Ovary (tissue), 9 donors: ENCODE measurements around the gene FKBP4. TPM values are rescaled to one million over a fixed set of nuclear protein-coding genes. Genes with fewer than 3 reads are reported as not detected.

Experiments
- DNase-seq, 5 donors: peaks; one replicate each; pipeline ENCODE4 v3.0.0-alpha.2; 2019 to 2020
- H3K27ac ChIP-seq, 2 donors: fragments of 200-600 bp; one replicate each; pipeline versions ENCODE4 v1.5.1 to v1.8.0; 2019 to 2022
- H3K27me3 ChIP-seq: fragments of 200-600 bp; one replicate; pipeline ENCODE4 v1.8.0; 2022
- H3K36me3 ChIP-seq: fragments of 200-600 bp; sonication (generic); one replicate; pipeline ENCODE4 v1.5.1; 2019
- H3K4me1 ChIP-seq: one replicate; pipeline ENCODE4 v1.8.1; 2013; ENCODE audit warnings: mild to moderate bottlenecking, moderate library complexity; ENCODE audit not compliant: insufficient read depth
- H3K4me3 ChIP-seq: fragments of 200-600 bp; sonication (generic); one replicate; pipeline ENCODE4 v1.5.1; 2017
- H3K9me3 ChIP-seq, 2 donors: fragments of 200-600 bp in 1 of 2; sonication (generic) in 1 of 2; one replicate each; pipeline versions ENCODE4 v1.5.1 to v1.8.1; 2013 to 2019; ENCODE audit warnings: mild to moderate bottlenecking in 1 of 2, moderate library complexity in 1 of 2
- CTCF ChIP-seq, 3 donors: fragments of 450-650 bp in 2 of 3; fragments of 200-600 bp in 1 of 3; IDR thresholded peaks; one replicate each; pipeline versions ENCODE4 v1.5.1 to v1.8.0; 2016 to 2022; ENCODE audit warnings: antibody characterized with exemption in 3 of 3, mild to moderate bottlenecking in 1 of 3
- EP300 ChIP-seq: sonication (generic); formaldehyde crosslinking; IDR thresholded peaks from one replicate; pipeline ENCODE4 v1.6.1; 2017; ENCODE audit warnings: antibody characterized with exemption
- POLR2A ChIP-seq: fragments of 450-650 bp; IDR thresholded peaks from one replicate; pipeline ENCODE4 v1.6.1; 2017; ENCODE audit warnings: antibody characterized with exemption, mild to moderate bottlenecking, moderate library complexity
- WGBS, 3 donors: extraction: QIAGEN DNeasy Blood & Tissue Kit in 1 of 3; methylation state at CpG; one replicate each; pipeline versions ENCODE4 v1.1.5 to v1.1.7; 2013 to 2017; 5-methylcytosine and 5-hydroxymethylcytosine counted together
- intact Hi-C, 4 donors: fragments of 100-400 bp; cut with DNase I; formaldehyde crosslinking; loops; one replicate each; pipeline versions ENCODE4 v1.11.0 to v1.15.1; 2022 to 2023
- polyA plus RNA-seq, 2 donors: library from polyadenylated mRNA; stranded (reverse); fragments of 200-250 nt in 1 of 2; fragments of 350-450 nt in 1 of 2; fragmentation: Illumina TruSeq in 1 of 2; extraction: RNeasy Lipid Tissue Mini Kit (QIAGEN cat#74804) in 1 of 2; gene quantifications; one replicate each; pipeline ENCODE4 v1.2.3, GENCODE V29; 2013 to 2014
- total RNA-seq, 7 donors: library from RNA; depleted of rRNA in 2 of 7; stranded (reverse); fragments of >200 nt in 2 of 7; fragmentation: NEBNext Ultra II Directional in 3 of 7; extraction: Animal tissue kit (Norgen Biotek cat#: 25700) in 3 of 7; gene quantifications; one replicate each; pipeline versions ENCODE4 v1.1.0 to v1.2.4, GENCODE V29; 2016 to 2023
- donor health status: DM: no; HTN: no; CAD: no; lungs with moderate emphysema.
- donor health status: DM: no; HTN: no; CAD: no.
- donor health status: Bipolar disorder and iron deficiency.
- donor health status: DM: yes; HTN: yes; CAD: no.
- donor health status: DM: no; HTN: no; CAD: no.
- donor health status: DM: yes; HTN: yes; CAD: no.

Gene FKBP4
- total and polyA plus RNA-seq, 9 donors: 25.1 to 109 (median 57.5) TPM

GRCh38 chr12:2829275-2829674 is 34.5 kb downstream of the FKBP4 start:
- no peaks in the 10 kb centered on the region for H3K36me3 ChIP-seq
- DNase-seq: no peak

DNA sequence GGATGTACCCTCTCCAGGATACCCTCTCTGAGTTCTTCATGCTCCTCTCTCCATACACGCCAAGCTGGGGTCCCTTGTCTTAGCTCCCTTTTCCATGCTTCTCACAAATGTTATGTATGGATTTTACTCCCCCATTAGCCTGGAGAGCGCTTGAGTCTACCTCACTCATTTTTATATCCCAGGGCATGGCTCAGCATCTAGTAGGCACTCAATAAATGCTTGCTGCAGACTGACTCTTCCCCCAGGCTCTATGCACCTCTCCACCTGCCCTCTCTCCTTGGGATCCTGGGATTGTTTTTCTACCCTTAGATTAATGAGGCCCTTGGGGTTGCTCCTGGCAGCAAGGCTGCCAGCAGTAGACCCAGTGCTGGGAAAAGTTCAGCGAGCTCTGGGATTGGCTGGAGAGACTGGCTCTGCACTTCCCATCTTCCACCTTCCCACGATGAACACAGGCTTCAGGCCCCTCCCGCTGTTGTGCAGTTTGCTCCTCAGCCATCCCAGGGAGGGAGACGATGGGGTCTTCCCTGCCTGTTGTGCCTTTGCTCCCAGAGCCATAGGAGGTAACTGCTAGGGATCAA is 37.9 kb downstream of the FKBP4 start:
- peaks cover 10% of the 10 kb centered on the region for H3K4me1 ChIP-seq
- no peak for DNase-seq
- WGBS, 3 donors: 55 to 65% (median 58%) methylated on average over 6 of the region's 6 CpGs

More at GRCh38 chr12:2829275-2829674, 34.5 kb downstream of the FKBP4 start:
- intact Hi-C loops: no loop called here
- no peak for TF ChIP-seq EP300
- no peak for TF ChIP-seq CTCF (IDR thresholded peaks at IDR 0.05)
- no peak for TF ChIP-seq POLR2A
- H3K9me3 ChIP-seq: no peaks in the 10 kb centered on the region
- 84 to 90% (median 85%) methylated on average over 6 of the region's 6 CpGs for WGBS, 3 donors
- H3K4me1 ChIP-seq: peaks cover 2% of the 10 kb centered on the region
- no peaks in the 10 kb centered on the region for H3K27me3 ChIP-seq
- H3K4me3 ChIP-seq: no peak overlapping the region
- no peak overlapping the region for H3K27ac ChIP-seq

GRCh38 chr12:2833327-2833726 is 38.6 kb downstream of the FKBP4 start:
- intact Hi-C loops: loop anchor here in 1 of 4 donors (10.0 kb wide), 1 partner anchor 51 kb away; no protein-coding TSS in a partner anchor
- WGBS, 3 donors: 25 to 35% (median 32%) methylated on average over 5 of the region's 5 CpGs
- Histone ChIP-seq H3K9me3 (no peaks in the 10 kb centered on the region), H3K27me3 (no peaks in the 10 kb centered on the region), H3K4me3 (no peak overlapping the region), H3K36me3 (no peaks in the 10 kb centered on the region), H3K4me1 (peaks cover 10% of the 10 kb centered on the region), H3K27ac (no peak overlapping the region)
- DNase-seq: no peak
- TF ChIP-seq EP300 (no peak), CTCF (IDR thresholded peaks at IDR 0.05) (no peak), POLR2A (no peak)

More for the DNA sequence above, 37.9 kb downstream of the FKBP4 start:
- intact Hi-C loops: loop anchor here in 1 of 4 donors (10.0 kb wide), 1 partner anchor 52 kb away; no protein-coding TSS in a partner anchor
- Histone ChIP-seq H3K27ac (no peak overlapping the region), H3K27me3 (no peaks in the 10 kb centered on the region), H3K4me3 (no peak overlapping the region), H3K9me3 (no peaks in the 10 kb centered on the region), H3K36me3 (no peaks in the 10 kb centered on the region)
- TF ChIP-seq CTCF (IDR thresholded peaks at IDR 0.05): no peak
- TF ChIP-seq EP300: no peak
- TF ChIP-seq POLR2A: no peak

DNA sequence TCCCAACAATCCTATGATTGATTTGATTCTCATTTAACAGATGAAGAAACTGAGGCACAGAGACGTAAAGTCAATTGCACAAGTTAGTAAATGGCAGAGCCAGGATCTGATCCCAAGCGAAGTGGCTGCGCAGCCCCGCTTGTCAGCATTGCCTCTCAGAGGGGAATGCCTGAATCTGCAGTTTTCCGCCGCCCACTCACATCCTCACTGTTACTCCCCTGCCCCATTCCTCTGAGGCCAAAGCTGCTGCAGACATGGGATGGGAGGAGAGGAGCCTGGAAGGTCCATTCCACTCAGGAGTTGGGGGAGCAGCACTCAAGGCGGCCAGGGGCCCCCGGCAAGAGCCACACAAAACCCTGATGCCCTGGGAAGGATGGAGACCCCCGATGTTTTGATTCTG is 39.0 kb downstream of the FKBP4 start:
- no peaks in the 10 kb centered on the region for H3K27me3 ChIP-seq
- TF ChIP-seq EP300 (no peak), POLR2A (no peak), CTCF (IDR thresholded peaks at IDR 0.05) (no peak)
- peak overlapping the region; percentile 60 to 61 for H3K27ac ChIP-seq
- peak in 1 of 5 donors; percentile 52 for DNase-seq
- WGBS, 3 donors: 9 to 21% (median 18%) methylated on average over 9 of the region's 9 CpGs
- no peak overlapping the region for H3K4me3 ChIP-seq
- intact Hi-C loops: loop anchor here in 1 of 4 donors (10.0 kb wide), 1 partner anchor 51 kb away; no protein-coding TSS in a partner anchor
- peaks cover 10% of the 10 kb centered on the region for H3K4me1 ChIP-seq
- no peaks in the 10 kb centered on the region for H3K36me3 ChIP-seq
- no peaks in the 10 kb centered on the region for H3K9me3 ChIP-seq
